Measurements from ENCODE around the gene ITGA1. TPM values are rescaled to one million over a fixed set of nuclear protein-coding genes. Genes with fewer than 3 reads are reported as not detected.
A peak's percentile ranks its signal among the peaks of the same experiment; 100 is the strongest.

The ITGA1 gene
- polyA plus RNA-seq, 3 donors, result 0.33 to 0.89 (median 0.79) TPM

- no peak overlapping the region for H3K27ac ChIP-seq (ENCODE audit: low read depth in 1 of 2, low read length in 2 of 2)
- peak overlapping the region; percentile 54 to 81 for H3K4me3 Mint-ChIP-seq
- H3K36me3 Mint-ChIP-seq, result no peaks in the 10 kb centered on the region
- peaks cover 0 to 3% (median 0%) of the 10 kb centered on the region in 3 donors for H3K27me3 Mint-ChIP-seq (ENCODE audit: low read depth in 3 of 3)
- no peak for DNase-seq
- no peaks in the 10 kb centered on the region for H3K36me3 ChIP-seq (replicated peaks in 1 of 2; ENCODE audit: control insufficient read depth in 1 of 2, insufficient read depth in 2 of 2, low read length in 2 of 2)
- H3K4me2 ChIP-seq (replicated peaks; ENCODE audit: extremely low read depth, low read length, poor library complexity, severe bottlenecking), result peak overlapping the region; percentile 46
- H3K9ac ChIP-seq (ENCODE audit: insufficient read depth, low read length, poor library complexity, severe bottlenecking), result peak overlapping the region; percentile 40
- H2AFZ ChIP-seq (ENCODE audit: insufficient read depth, low read depth, low read length, poor library complexity, severe bottlenecking), result peak overlapping the region; percentile 61
- intact Hi-C loops (cut with micrococcal nuclease), result loop anchor here (5.0 to 10.0 kb wide), 2 partner anchors 150 to 152 kb away; no protein-coding TSS in a partner anchor
- peaks cover 11% of the 10 kb centered on the region for H3K4me1 Mint-ChIP-seq
- TF ChIP-seq, protein P1, sequence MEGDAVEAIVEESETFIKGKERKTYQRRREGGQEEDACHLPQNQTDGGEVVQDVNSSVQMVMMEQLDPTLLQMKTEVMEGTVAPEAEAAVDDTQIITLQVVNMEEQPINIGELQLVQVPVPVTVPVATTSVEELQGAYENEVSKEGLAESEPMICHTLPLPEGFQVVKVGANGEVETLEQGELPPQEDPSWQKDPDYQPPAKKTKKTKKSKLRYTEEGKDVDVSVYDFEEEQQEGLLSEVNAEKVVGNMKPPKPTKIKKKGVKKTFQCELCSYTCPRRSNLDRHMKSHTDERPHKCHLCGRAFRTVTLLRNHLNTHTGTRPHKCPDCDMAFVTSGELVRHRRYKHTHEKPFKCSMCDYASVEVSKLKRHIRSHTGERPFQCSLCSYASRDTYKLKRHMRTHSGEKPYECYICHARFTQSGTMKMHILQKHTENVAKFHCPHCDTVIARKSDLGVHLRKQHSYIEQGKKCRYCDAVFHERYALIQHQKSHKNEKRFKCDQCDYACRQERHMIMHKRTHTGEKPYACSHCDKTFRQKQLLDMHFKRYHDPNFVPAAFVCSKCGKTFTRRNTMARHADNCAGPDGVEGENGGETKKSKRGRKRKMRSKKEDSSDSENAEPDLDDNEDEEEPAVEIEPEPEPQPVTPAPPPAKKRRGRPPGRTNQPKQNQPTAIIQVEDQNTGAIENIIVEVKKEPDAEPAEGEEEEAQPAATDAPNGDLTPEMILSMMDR (IDR thresholded peaks at IDR 0.05), result no peak
- no peaks in the 10 kb centered on the region for H3K79me2 ChIP-seq (ENCODE audit: insufficient read depth, low read length)
- H3K27me3 ChIP-seq (ENCODE audit: control insufficient read depth in 2 of 2, insufficient read depth in 2 of 2, low read length in 2 of 2), result no peaks in the 10 kb centered on the region
- peaks cover 0 to 1% (median 0%) of the 10 kb centered on the region in 7 donors for H3K9me3 Mint-ChIP-seq
- no CpG with 5 or more reads among the region's 4 CpGs for WGBS (ENCODE audit: insufficient coverage)
- H3K9me3 ChIP-seq (replicated peaks in 1 of 2; ENCODE audit: control insufficient read depth in 1 of 2, insufficient read depth in 1 of 2, low read length in 2 of 2), result no peaks in the 10 kb centered on the region
- no peaks in the 10 kb centered on the region for H3K4me1 ChIP-seq (ENCODE audit: control insufficient read depth in 1 of 2, insufficient read depth in 2 of 2, low read length in 2 of 2)
- no peak overlapping the region for H3K27ac Mint-ChIP-seq
- no peaks in the 10 kb centered on the region for H4K20me1 ChIP-seq (ENCODE audit: insufficient read depth, low read length)
- peak overlapping the region; percentile 27 to 65 (median 63) for H3K4me3 ChIP-seq (replicated peaks in 1 of 3; ENCODE audit: low read depth in 2 of 3, low read length in 3 of 3)
Measured at GRCh38 chr5:52945040-52945439, 157.3 kb downstream of the ITGA1 start.

GRCh38 chr5:52947208-52947607, 159.5 kb downstream of the ITGA1 start:
- Histone ChIP-seq H3K36me3 (replicated peaks in 1 of 2; ENCODE audit: control insufficient read depth in 1 of 2, insufficient read depth in 2 of 2, low read length in 2 of 2) (no peaks in the 10 kb centered on the region), H3K27me3 (ENCODE audit: control insufficient read depth in 2 of 2, insufficient read depth in 2 of 2, low read length in 2 of 2) (no peaks in the 10 kb centered on the region), H4K20me1 (ENCODE audit: insufficient read depth, low read length) (no peaks in the 10 kb centered on the region), H3K4me3 (replicated peaks in 1 of 3; ENCODE audit: low read depth in 2 of 3, low read length in 3 of 3) (no peak overlapping the region), H3K27ac (ENCODE audit: low read depth in 1 of 2, low read length in 2 of 2) (no peak overlapping the region), H3K9me3 (replicated peaks in 1 of 2; ENCODE audit: control insufficient read depth in 1 of 2, insufficient read depth in 1 of 2, low read length in 2 of 2) (no peaks in the 10 kb centered on the region), H3K9ac (ENCODE audit: insufficient read depth, low read length, poor library complexity, severe bottlenecking) (no peak overlapping the region), H3K4me2 (replicated peaks; ENCODE audit: extremely low read depth, low read length, poor library complexity, severe bottlenecking) (no peak overlapping the region), H3K4me1 (ENCODE audit: control insufficient read depth in 1 of 2, insufficient read depth in 2 of 2, low read length in 2 of 2) (no peaks in the 10 kb centered on the region), H2AFZ (ENCODE audit: insufficient read depth, low read depth, low read length, poor library complexity, severe bottlenecking) (no peak overlapping the region), H3K79me2 (ENCODE audit: insufficient read depth, low read length) (no peaks in the 10 kb centered on the region)
- Mint-ChIP-seq H3K4me3 (no peak overlapping the region), H3K9me3 (peaks cover 0 to 1% (median 0%) of the 10 kb centered on the region in 7 donors), H3K4me1 (peaks cover 11% of the 10 kb centered on the region), H3K36me3 (no peaks in the 10 kb centered on the region), H3K27ac (no peak overlapping the region), H3K27me3 (ENCODE audit: low read depth in 3 of 3) (peaks cover 0 to 3% (median 0%) of the 10 kb centered on the region in 3 donors)
- DNase-seq, result no peak
- WGBS (ENCODE audit: insufficient coverage), result no CpG with 5 or more reads among the region's 4 CpGs
- TF ChIP-seq, protein P1 (IDR thresholded peaks at IDR 0.05), result no peak
- intact Hi-C loops (cut with micrococcal nuclease), result loop anchor here (5.0 to 10.0 kb wide), 2 partner anchors 148 to 150 kb away; no protein-coding TSS in a partner anchor

Measured in CD14-positive monocyte (primary cell).